Stimulated activated CD8-positive, alpha-beta memory T cell treated with anti-CD3 and anti-CD28 coated beads, Interleukin-4, amount 100 ng/mL, for 4 hours (primary cell): ENCODE results near the gene GFRA1.

Experiments used
- DNase-seq, 2 donors: peaks; one replicate each; pipeline ENCODE4 v3.0.0-alpha.2; 2020; ENCODE audit warnings: low read depth in 2 of 2, low spot score in 1 of 2

GFRA1 gene

GRCh38 chr10:116126954-116127695 is 145.9 kb downstream of the GFRA1 start:
- DNase-seq: no peak

DNA sequence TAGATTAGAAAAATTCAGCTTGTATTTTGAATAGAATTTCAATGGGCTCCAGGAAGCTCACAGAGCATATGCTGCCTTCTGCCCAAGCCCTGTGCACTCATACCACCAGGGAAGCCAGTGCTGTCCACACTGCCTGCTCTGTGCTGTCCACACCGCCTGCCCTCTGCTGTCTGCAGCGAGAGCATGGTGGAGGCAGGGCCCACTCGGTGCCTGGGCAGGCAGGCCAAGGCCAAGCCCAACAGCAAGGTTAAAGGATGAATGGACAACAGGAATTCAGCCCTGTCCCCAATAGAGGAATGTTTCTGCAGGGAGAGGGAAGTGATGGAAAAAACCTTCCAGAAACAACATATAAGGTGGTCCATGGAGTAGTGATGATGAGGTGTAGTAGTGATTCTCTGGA is 146.8 kb downstream of the GFRA1 start:
- no peak for DNase-seq

- DNase-seq: no peak
Measured at GRCh38 chr10:116125180-116125579, 147.8 kb downstream of the GFRA1 start.

DNA sequence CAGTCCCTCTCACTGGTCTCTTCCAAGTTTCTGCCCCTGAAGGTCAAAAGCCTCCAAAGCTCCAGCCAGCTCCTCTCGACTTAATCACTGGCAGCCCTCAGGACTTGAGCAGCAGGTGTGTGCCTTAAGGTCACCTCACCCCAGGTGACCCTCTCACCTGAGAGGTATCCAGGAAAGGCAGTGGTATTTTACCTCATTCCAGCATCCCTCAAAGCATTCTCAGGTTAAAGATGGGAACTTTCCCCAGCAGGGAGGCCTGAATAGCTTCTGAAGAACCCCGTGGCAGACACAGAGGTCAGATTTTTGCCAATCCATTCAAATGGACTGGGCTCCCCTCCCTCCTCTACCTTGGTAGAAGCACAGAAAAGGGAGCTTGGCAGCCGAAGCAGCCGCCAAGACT is 148.2 kb downstream of the GFRA1 start:
- DNase-seq: no peak

GRCh38 chr10:116122664-116123063 is 150.3 kb downstream of the GFRA1 start:
- DNase-seq: no peak

DNA sequence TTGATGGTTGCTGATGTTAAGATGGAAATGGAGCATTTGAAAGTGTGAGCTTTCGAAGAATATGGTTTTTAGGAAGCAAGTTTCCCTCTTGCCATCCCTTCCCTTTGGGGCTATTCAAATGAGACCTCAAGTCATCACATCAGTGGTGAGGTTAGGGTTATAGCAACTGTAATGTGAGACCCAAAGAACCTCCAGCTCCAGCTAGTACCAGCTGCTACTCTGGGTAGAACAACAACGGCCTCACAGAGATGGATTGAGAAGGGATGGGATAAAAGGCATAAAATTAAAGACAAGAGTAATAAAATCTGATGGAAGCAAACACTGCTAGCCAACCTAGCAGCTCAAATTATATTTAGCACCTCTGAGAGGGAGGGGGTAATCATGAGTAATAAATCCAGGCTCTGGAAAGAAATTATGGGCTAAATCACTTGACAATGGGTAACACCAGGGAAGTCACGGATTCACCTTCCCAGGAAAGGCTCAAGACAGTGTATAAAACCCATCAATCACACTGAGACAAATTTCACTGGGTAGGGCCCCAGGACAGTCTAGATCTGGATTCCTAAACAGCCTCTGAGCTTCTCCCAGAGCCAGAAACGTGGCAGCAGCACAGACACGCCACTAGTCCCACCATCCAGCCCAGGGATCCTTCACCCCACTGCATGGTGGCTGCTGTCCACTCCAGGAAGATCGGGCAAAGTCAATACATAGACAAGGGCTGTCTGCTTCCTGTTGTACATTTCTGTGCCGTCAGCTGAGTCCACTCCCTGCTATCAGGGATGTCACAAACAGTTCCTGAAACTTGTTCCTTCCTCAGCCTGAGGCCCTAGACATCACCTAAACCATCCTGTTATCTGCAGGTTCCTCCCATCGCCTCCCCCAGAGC is 151.1 kb downstream of the GFRA1 start:
- DNase-seq: no peak

GRCh38 chr10:116120688-116121455 is 152.1 kb downstream of the GFRA1 start:
- DNase-seq: no peak

GRCh38 chr10:116118847-116119246 is 154.2 kb downstream of the GFRA1 start:
- no peak for DNase-seq

DNA sequence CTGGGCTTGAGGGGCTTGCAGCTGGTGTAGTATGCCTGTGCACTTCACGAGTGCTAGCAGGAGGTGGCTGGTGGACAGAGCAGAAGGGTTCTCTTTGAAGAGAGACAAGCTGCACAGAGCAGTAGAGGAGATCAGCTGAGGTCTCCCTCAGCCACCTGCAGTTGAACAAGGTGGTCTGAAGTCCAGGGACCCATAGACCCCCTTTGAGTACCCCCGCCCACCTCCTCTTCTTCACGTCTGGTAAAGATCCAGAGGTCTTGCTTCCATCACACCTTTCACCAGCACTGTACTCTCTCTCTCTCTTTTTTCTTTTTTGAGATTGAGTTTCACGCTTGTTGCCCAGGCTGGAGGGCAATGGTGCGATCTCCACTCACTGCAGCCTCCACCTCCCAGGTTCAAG is 157.2 kb downstream of the GFRA1 start:
- no peak for DNase-seq

DNA sequence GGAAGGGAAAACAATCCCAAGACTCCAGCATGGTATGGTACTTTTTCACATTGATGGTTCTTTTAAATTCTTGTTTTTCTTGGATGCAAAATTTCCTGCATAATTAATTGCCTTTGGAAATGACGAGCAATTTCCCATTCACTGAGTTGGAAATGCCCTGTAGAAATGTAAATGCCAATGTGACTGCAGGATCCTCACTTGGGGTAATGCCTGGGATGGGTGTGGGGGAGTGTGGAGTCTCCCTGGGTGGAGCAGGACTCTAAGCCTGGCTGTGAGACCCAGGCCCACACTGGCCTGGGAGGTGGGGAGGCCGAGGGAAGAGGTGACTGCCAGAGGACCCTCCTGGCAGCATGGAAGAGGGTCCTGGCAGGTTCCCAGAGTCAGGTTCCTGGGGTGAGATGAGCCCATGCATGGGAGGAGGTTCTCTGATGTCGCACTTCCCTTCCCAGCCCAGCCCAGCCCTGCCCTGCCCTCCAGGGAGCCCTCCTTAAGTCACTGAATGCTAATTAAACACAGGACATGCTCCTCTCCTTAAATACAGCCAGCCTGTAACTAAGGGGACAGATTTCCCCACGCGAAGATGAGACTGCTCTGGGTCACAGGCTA is 157.9 kb downstream of the GFRA1 start:
- no peak for DNase-seq

DNA sequence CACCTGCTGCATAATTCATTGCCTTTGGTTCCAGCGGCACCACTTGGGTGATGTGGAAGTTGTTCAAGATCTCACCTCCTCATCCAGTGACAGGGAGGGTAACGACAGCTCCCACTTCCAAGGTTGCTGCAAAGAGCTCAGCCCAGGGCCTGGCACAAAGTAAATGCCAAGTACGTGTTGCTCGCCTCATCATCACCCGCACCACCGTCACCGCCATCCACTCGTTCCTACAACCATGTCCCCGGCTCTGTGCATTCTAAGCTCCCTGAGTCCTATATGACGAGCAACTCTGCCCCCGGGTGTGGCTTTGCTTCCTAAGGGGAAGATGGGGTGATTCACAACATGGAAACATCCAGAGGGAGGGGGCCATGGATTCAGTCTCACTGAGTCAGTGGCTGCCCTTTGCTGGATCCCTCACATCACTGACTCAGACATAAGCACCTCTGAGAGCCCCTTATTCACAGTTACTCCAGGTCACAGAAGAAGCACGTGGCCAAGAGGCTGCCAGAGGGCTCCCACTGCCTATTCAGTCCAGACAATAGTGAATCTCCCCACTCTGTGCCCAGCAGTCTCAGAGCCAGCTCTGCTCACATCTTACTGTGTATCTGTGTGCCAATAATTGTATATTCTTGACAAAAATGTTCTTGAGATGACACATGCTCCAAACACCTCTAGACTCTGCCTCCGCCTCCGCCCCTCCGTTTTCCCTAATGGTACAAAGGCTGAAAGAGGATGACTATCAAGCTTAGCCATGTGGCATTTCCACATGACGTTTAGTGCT is 159.1 kb downstream of the GFRA1 start:
- DNase-seq: no peak

GRCh38 chr10:116112232-116113231 is 160.5 kb downstream of the GFRA1 start:
- DNase-seq: no peak

GRCh38 chr10:116111483-116112095 is 161.4 kb downstream of the GFRA1 start:
- DNase-seq: no peak

GRCh38 chr10:116110736-116111135 is 162.3 kb downstream of the GFRA1 start:
- no peak for DNase-seq

DNA sequence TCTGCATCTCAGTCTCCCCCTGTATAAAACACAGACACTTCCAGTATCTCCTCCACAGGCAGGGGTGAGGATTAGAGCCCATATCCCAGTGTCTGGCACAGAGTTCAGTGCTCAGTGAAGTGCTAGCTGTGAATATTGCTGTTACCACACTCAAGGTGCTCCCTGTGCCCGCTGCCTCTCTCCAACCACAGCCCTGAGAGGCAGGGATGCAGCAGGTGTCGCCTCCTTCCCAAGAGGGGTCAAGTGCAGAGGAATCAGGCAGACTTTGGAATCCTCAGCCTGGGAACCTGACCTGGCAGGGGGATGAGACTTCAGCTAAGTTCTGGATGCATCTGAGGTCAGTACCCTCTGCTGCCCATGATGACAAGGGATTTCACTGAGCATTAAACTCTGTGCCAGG is 163.1 kb downstream of the GFRA1 start:
- no peak for DNase-seq

DNA sequence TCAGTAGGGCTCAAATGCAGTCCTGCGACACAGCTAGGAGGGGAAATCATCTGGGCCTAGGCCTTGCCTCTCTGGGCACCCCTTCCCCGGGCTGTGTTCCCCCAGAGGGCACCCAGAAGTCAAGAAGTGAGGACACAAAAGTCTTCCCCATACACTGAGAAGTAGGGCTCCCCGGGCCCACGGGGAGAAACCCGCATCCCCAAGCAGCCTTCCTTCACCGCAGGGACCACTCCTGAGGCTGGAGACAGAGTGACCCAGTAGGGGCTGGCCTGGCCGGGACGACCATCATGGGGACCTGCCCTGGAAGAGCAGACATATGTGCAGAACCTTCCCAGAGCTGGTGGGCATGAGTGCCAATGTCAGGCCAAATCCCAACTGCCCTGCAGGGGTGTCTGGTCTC is 163.5 kb downstream of the GFRA1 start:
- no peak for DNase-seq

- DNase-seq: no peak
Measured at GRCh38 chr10:116108095-116108494, 164.9 kb downstream of the GFRA1 start.

- DNase-seq: no peak
Measured at GRCh38 chr10:116106611-116107010, 166.4 kb downstream of the GFRA1 start.

- no peak for DNase-seq
Measured at GRCh38 chr10:116105264-116105663, 167.7 kb downstream of the GFRA1 start.
